ENCODE measurements around the gene IGF1R. TPM values are rescaled to one million over a fixed set of nuclear protein-coding genes. Genes with fewer than 3 reads are reported as not detected.

IGF1R gene
- total RNA-seq, 2 donors from 2014 or later, result 25.7 to 40.1 TPM

- H3K4me1 Mint-ChIP-seq (ENCODE audit: low read depth), result no peaks in the 10 kb centered on the region
- no peak overlapping the region for H3K27ac Mint-ChIP-seq
- peaks cover 15 to 19% of the 10 kb centered on the region in 2 donors for H3K9me3 Mint-ChIP-seq
- DNase-seq, result no peak
- no peaks in the 10 kb centered on the region for H3K27me3 Mint-ChIP-seq (ENCODE audit: low read depth)
- H3K36me3 Mint-ChIP-seq (ENCODE audit: insufficient read depth in 2 of 2), result peaks cover 20 to 31% of the 10 kb centered on the region in 2 donors
- no peak overlapping the region for H3K4me3 Mint-ChIP-seq
- ATAC-seq (replicated peaks in 1 of 2), result no peak
These were observed 186.6 kb downstream of the IGF1R start for GRCh38 chr15:98834976-98835375.

GRCh38 chr15:98835876-98836275 lies 187.5 kb downstream of the IGF1R start:
- DNase-seq, result no peak
- H3K27ac Mint-ChIP-seq, result no peak overlapping the region
- no peak for ATAC-seq (replicated peaks in 1 of 2)
- peaks cover 15 to 23% of the 10 kb centered on the region in 2 donors for H3K36me3 Mint-ChIP-seq (ENCODE audit: insufficient read depth in 2 of 2)
- no peak overlapping the region for H3K4me3 Mint-ChIP-seq
- H3K4me1 Mint-ChIP-seq (ENCODE audit: low read depth), result peaks cover 3% of the 10 kb centered on the region
- no peaks in the 10 kb centered on the region for H3K27me3 Mint-ChIP-seq (ENCODE audit: low read depth)
- peaks cover 14 to 17% of the 10 kb centered on the region in 2 donors for H3K9me3 Mint-ChIP-seq

GRCh38 chr15:98838387-98839259 lies 190.3 kb downstream of the IGF1R start:
- DNase-seq, result no peak
- Mint-ChIP-seq H3K4me1 (ENCODE audit: low read depth) (peaks cover 27% of the 10 kb centered on the region), H3K27ac (no peak overlapping the region)

GRCh38 chr15:98840053-98840452 lies 191.7 kb downstream of the IGF1R start:
- Mint-ChIP-seq H3K4me3 (no peak overlapping the region), H3K9me3 (no peaks in the 10 kb centered on the region), H3K4me1 (ENCODE audit: low read depth) (peaks cover 40% of the 10 kb centered on the region), H3K27ac (no peak overlapping the region), H3K36me3 (ENCODE audit: insufficient read depth in 2 of 2) (peaks cover 2 to 5% of the 10 kb centered on the region in 2 donors), H3K27me3 (ENCODE audit: low read depth) (no peaks in the 10 kb centered on the region)
- ATAC-seq (replicated peaks in 1 of 2) (no peak), DNase-seq (no peak)

More at GRCh38 chr15:98838387-98839259, 190.3 kb downstream of the IGF1R start:
- H3K36me3 Mint-ChIP-seq (ENCODE audit: insufficient read depth in 2 of 2), result peaks cover 6 to 9% of the 10 kb centered on the region in 2 donors
- H3K4me3 Mint-ChIP-seq, result no peak overlapping the region
- peaks cover 0 to 3% of the 10 kb centered on the region in 2 donors for H3K9me3 Mint-ChIP-seq
- no peak for ATAC-seq (replicated peaks in 1 of 2)
- H3K27me3 Mint-ChIP-seq (ENCODE audit: low read depth), result no peaks in the 10 kb centered on the region

- Mint-ChIP-seq H3K27ac (no peak overlapping the region), H3K4me1 (ENCODE audit: low read depth) (peaks cover 46% of the 10 kb centered on the region)
- no peak for ATAC-seq (replicated peaks in 1 of 2)
These were observed 193.2 kb downstream of the IGF1R start for GRCh38 chr15:98841419-98841970.

GRCh38 chr15:98842192-98842972 lies 194.0 kb downstream of the IGF1R start:
- H3K9me3 Mint-ChIP-seq, result no peaks in the 10 kb centered on the region
- H3K27me3 Mint-ChIP-seq (ENCODE audit: low read depth), result no peaks in the 10 kb centered on the region
- DNase-seq (no peak), ATAC-seq (replicated peaks in 1 of 2) (no peak)
- H3K4me1 Mint-ChIP-seq (ENCODE audit: low read depth), result peaks cover 46% of the 10 kb centered on the region
- peaks cover 3% of the 10 kb centered on the region in 2 donors for H3K36me3 Mint-ChIP-seq (ENCODE audit: insufficient read depth in 2 of 2)
- H3K4me3 Mint-ChIP-seq, result no peak overlapping the region
- peak overlapping the region; percentile 30 for H3K27ac Mint-ChIP-seq

More at GRCh38 chr15:98841419-98841970, 193.2 kb downstream of the IGF1R start:
- Mint-ChIP-seq H3K9me3 (no peaks in the 10 kb centered on the region), H3K36me3 (ENCODE audit: insufficient read depth in 2 of 2) (peaks cover 3 to 4% of the 10 kb centered on the region in 2 donors), H3K27me3 (ENCODE audit: low read depth) (no peaks in the 10 kb centered on the region), H3K4me3 (no peak overlapping the region)
- DNase-seq, result no peak

- Mint-ChIP-seq H3K36me3 (ENCODE audit: insufficient read depth in 2 of 2) (peaks cover 0 to 1% of the 10 kb centered on the region in 2 donors), H3K4me3 (no peak overlapping the region), H3K9me3 (no peaks in the 10 kb centered on the region), H3K27me3 (ENCODE audit: low read depth) (no peaks in the 10 kb centered on the region), H3K27ac (no peak overlapping the region), H3K4me1 (ENCODE audit: low read depth) (peaks cover 46% of the 10 kb centered on the region)
- no peak for ATAC-seq (replicated peaks in 1 of 2)
- no peak for DNase-seq
These were observed 194.6 kb downstream of the IGF1R start for GRCh38 chr15:98842973-98843285.

- no peaks in the 10 kb centered on the region for H3K27me3 Mint-ChIP-seq (ENCODE audit: low read depth)
- ATAC-seq (replicated peaks in 1 of 2) (no peak), DNase-seq (no peak)
- H3K27ac Mint-ChIP-seq, result peak overlapping the region; percentile 51
- H3K4me1 Mint-ChIP-seq (ENCODE audit: low read depth), result peaks cover 52% of the 10 kb centered on the region
- no peaks in the 10 kb centered on the region for H3K9me3 Mint-ChIP-seq
- H3K36me3 Mint-ChIP-seq (ENCODE audit: insufficient read depth in 2 of 2), result peaks cover 0 to 1% of the 10 kb centered on the region in 2 donors
- H3K4me3 Mint-ChIP-seq, result no peak overlapping the region
These were observed 195.5 kb downstream of the IGF1R start for GRCh38 chr15:98843844-98844243.

- no peaks in the 10 kb centered on the region for H3K9me3 Mint-ChIP-seq
- peaks cover 0 to 1% of the 10 kb centered on the region in 2 donors for H3K36me3 Mint-ChIP-seq (ENCODE audit: insufficient read depth in 2 of 2)
- no peak for ATAC-seq (replicated peaks in 1 of 2)
- no peak overlapping the region for H3K4me3 Mint-ChIP-seq
- peaks cover 52% of the 10 kb centered on the region for H3K4me1 Mint-ChIP-seq (ENCODE audit: low read depth)
- no peaks in the 10 kb centered on the region for H3K27me3 Mint-ChIP-seq (ENCODE audit: low read depth)
- no peak overlapping the region for H3K27ac Mint-ChIP-seq
- no peak for DNase-seq
These were observed 195.9 kb downstream of the IGF1R start for GRCh38 chr15:98844261-98844660.

- Mint-ChIP-seq H3K27me3 (ENCODE audit: low read depth) (no peaks in the 10 kb centered on the region), H3K27ac (peak overlapping the region; percentile 32), H3K36me3 (ENCODE audit: insufficient read depth in 2 of 2) (peaks cover 0 to 1% of the 10 kb centered on the region in 2 donors), H3K9me3 (no peaks in the 10 kb centered on the region), H3K4me1 (ENCODE audit: low read depth) (peaks cover 57% of the 10 kb centered on the region), H3K4me3 (peak overlapping the region in 1 of 2 donors; percentile 18)
- ATAC-seq (replicated peaks in 1 of 2) (no peak), DNase-seq (no peak)
These were observed 197.0 kb downstream of the IGF1R start for GRCh38 chr15:98845138-98845884.

- Mint-ChIP-seq H3K9me3 (no peaks in the 10 kb centered on the region), H3K27me3 (ENCODE audit: low read depth) (no peaks in the 10 kb centered on the region), H3K27ac (peak overlapping the region; percentile 65), H3K4me1 (ENCODE audit: low read depth) (peaks cover 56% of the 10 kb centered on the region), H3K4me3 (peak overlapping the region; percentile 96 to 97), H3K36me3 (ENCODE audit: insufficient read depth in 2 of 2) (no peaks in the 10 kb centered on the region)
- ATAC-seq (replicated peaks in 1 of 2) (peak; percentile 63 to 66), DNase-seq (peak; percentile 72 to 76)
These were observed 202.7 kb downstream of the IGF1R start for GRCh38 chr15:98850961-98851572.

GRCh38 chr15:98853161-98853560 lies 204.8 kb downstream of the IGF1R start:
- Mint-ChIP-seq H3K36me3 (ENCODE audit: insufficient read depth in 2 of 2) (no peaks in the 10 kb centered on the region), H3K4me1 (ENCODE audit: low read depth) (peaks cover 63% of the 10 kb centered on the region), H3K9me3 (no peaks in the 10 kb centered on the region), H3K27ac (peak overlapping the region; percentile 94), H3K4me3 (peak overlapping the region; percentile 96 to 97), H3K27me3 (ENCODE audit: low read depth) (no peaks in the 10 kb centered on the region)
- peak; percentile 43 to 46 for ATAC-seq (replicated peaks in 1 of 2)
- DNase-seq, result peak; percentile 75 to 78

All from activated T-cell treated with anti-CD3 and anti-CD28 coated beads, Interleukin-2, amount 50 U/mL, for 72 hours (primary cell).